ENCODE measurements around the gene SLC44A5. TPM values are rescaled to one million over a fixed set of nuclear protein-coding genes. Genes with fewer than 3 reads are reported as not detected.
A peak's percentile ranks its signal among the peaks of the same experiment; 100 is the strongest.

The SLC44A5 gene
- total RNA-seq, 1 experiment from 2014 or later = 2.4 TPM

GRCh38 chr1:75632350-75632949 is 21.5 kb upstream of the SLC44A5 start:
- H3K23ac ChIP-seq (ENCODE audit: insufficient read length, low read depth, low read length) = no peak overlapping the region
- DNase-seq = no peak
- no peak overlapping the region for H3K4me3 Mint-ChIP-seq

More at GRCh38 chr1:75632350-75632949, 21.5 kb upstream of the SLC44A5 start:
- H3K27me3 ChIP-seq (ENCODE audit: insufficient read depth, low read length) = no peaks in the 10 kb centered on the region
- H3K79me1 ChIP-seq (ENCODE audit: insufficient read depth, low read depth, low read length, poor library complexity, severe bottlenecking) = no peaks in the 10 kb centered on the region
- no peak overlapping the region for H2AK5ac ChIP-seq (ENCODE audit: insufficient read length, low read length)
- no peak overlapping the region for H3K27ac ChIP-seq (ENCODE audit: insufficient read length, low read depth, low read length)
- no peak overlapping the region for H3K56ac ChIP-seq (ENCODE audit: insufficient read length, low read depth, low read length)
- H4K8ac ChIP-seq (replicated peaks; ENCODE audit: insufficient read length, low read depth, low read length) = no peak overlapping the region
- no peaks in the 10 kb centered on the region for H3K9me3 ChIP-seq (ENCODE audit: control insufficient read depth, low read depth, low read length)
- no CpG with 5 or more reads among the region's 2 CpGs for WGBS (ENCODE audit: extremely low coverage, insufficient read length, low lambda C conversion rate)
- H3K79me2 ChIP-seq (ENCODE audit: insufficient read depth, low read length) = no peaks in the 10 kb centered on the region
- Mint-ChIP-seq H3K9me3 (no peaks in the 10 kb centered on the region), H3K27me3 (ENCODE audit: low read depth) (no peaks in the 10 kb centered on the region), H3K36me3 (ENCODE audit: insufficient read depth in 1 of 3, low read depth in 3 of 3) (no peaks in the 10 kb centered on the region), H3K4me1 (peaks cover 24% of the 10 kb centered on the region in 2 experiments), H3K27ac (no peak overlapping the region)
- H3K18ac ChIP-seq (ENCODE audit: insufficient read length, low read depth, low read length) = no peak overlapping the region
- no peak overlapping the region for H3K9ac ChIP-seq (ENCODE audit: extremely low read depth, insufficient read length, low read length)
- no peak overlapping the region for H4K5ac ChIP-seq (ENCODE audit: insufficient read length, low read depth, low read length)
- no peak overlapping the region for H2AFZ ChIP-seq (ENCODE audit: low read length)
- no peak overlapping the region for H2BK5ac ChIP-seq (ENCODE audit: insufficient read length, low read length)
- peaks cover 5% of the 10 kb centered on the region for H3K4me1 ChIP-seq (ENCODE audit: insufficient read depth, low read length)
- H3K4ac ChIP-seq (ENCODE audit: low read depth, low read length) = no peak overlapping the region
- no peaks in the 10 kb centered on the region for H4K20me1 ChIP-seq (ENCODE audit: control insufficient read depth, insufficient read depth, insufficient read length)
- H3K4me2 ChIP-seq (ENCODE audit: insufficient read depth, insufficient read length, low read length) = no peak overlapping the region
- H2BK15ac ChIP-seq (ENCODE audit: low read depth, low read length) = no peak overlapping the region
- peak; percentile 77 for TF ChIP-seq CTCF (conservative IDR thresholded peaks at IDR 0.05)
- H3K14ac ChIP-seq (ENCODE audit: insufficient read depth, low read length) = no peak overlapping the region
- no peak overlapping the region for H4K91ac ChIP-seq (ENCODE audit: insufficient read length, low read depth, low read length)
- no peak overlapping the region for H2BK20ac ChIP-seq (ENCODE audit: low read depth, low read length, poor library complexity, severe bottlenecking)
- peaks cover 2% of the 10 kb centered on the region for H3K23me2 ChIP-seq (ENCODE audit: insufficient read length, low read depth, low read length, poor library complexity, severe bottlenecking)
- H3T11ph ChIP-seq (ENCODE audit: low read length) = no peak overlapping the region
- no peak overlapping the region for H2BK120ac ChIP-seq (ENCODE audit: low read depth, low read length, poor library complexity, severe bottlenecking)
- H2BK12ac ChIP-seq (ENCODE audit: insufficient read length, low read depth, low read length) = no peak overlapping the region
